IMR-90 (cell line): ENCODE data around the gene MAST3. TPM values are rescaled to one million over a fixed set of nuclear protein-coding genes. Genes with fewer than 3 reads are reported as not detected.

ENCODE experiments used
- ATAC-seq: fragments of 200-7000 bp; cut with Tn5 transposase; 2 replicates; pipeline ENCODE4 v1.9.1; 2020; ENCODE audit warnings: low read depth, mild to moderate bottlenecking, moderate library complexity
- BruUV-seq: library from RNA; stranded (reverse); fragments of 400-500 nt; replicated peaks from 2 replicates; lab custom pipeline; 2021; lab: Mats Ljungman, UMichigan
- CTCF ChIA-PET: fragments of 300-600 bp; formaldehyde crosslinking; extraction: SDS; loops from one replicate; lab custom pipeline; 2021; ENCODE audit warnings: antibody characterized with exemption; lab: Yijun Ruan, JAX
- POLR2A ChIA-PET: fragments of 300-600 bp; sonication (Branson Sonifier 250); formaldehyde crosslinking; loops from one replicate; lab custom pipeline; 2022; ENCODE audit warnings: antibody characterized with exemption; ENCODE audit not compliant: unreplicated experiment; lab: Charles Lee
- DNase-seq: peaks from one replicate; pipeline ENCODE4 v3.0.0; 2013
- H2AFZ ChIP-seq: replicated peaks from 2 replicates; pipeline ENCODE3; 2013; ENCODE audit warnings: low read length, mild to moderate bottlenecking; ENCODE audit not compliant: poor library complexity
- H2AK5ac ChIP-seq: 2 replicates; pipeline ENCODE4 v1.6.1; 2013; ENCODE audit warnings: low read depth, low read length, inconsistent platforms
- H2AK9ac ChIP-seq: replicated peaks from 2 replicates; pipeline ENCODE3; 2013; ENCODE audit warnings: mild to moderate bottlenecking, low read depth, low read length, moderate library complexity; ENCODE audit not compliant: poor library complexity
- H2BK120ac ChIP-seq: 2 replicates; pipeline ENCODE4 v1.6.1; 2013; ENCODE audit warnings: low read depth, low read length, inconsistent platforms
- H2BK15ac ChIP-seq: 3 replicates; pipeline ENCODE4 v1.6.1; 2013; ENCODE audit warnings: low read depth, low read length, inconsistent platforms
- H2BK20ac ChIP-seq: 2 replicates; pipeline ENCODE4 v1.6.1; 2013; ENCODE audit warnings: low read depth, mild to moderate bottlenecking, inconsistent platforms, low read length, moderate library complexity
- H2BK5ac ChIP-seq: 2 replicates; pipeline ENCODE4 v1.6.1; 2013; ENCODE audit warnings: mild to moderate bottlenecking, low read depth, low read length, inconsistent platforms; ENCODE audit not compliant: poor library complexity, severe bottlenecking
- H3K14ac ChIP-seq: replicated peaks from 2 replicates; pipeline ENCODE4 v1.6.1; 2013; ENCODE audit warnings: low read depth, low read length, inconsistent platforms
- H3K18ac ChIP-seq: 2 replicates; pipeline ENCODE4 v1.6.1; 2013; ENCODE audit warnings: low read depth, low read length, control low read depth
- H3K23ac ChIP-seq: 2 replicates; pipeline ENCODE4 v1.6.1; 2013; ENCODE audit warnings: low read depth, low read length, inconsistent platforms
- H3K27ac ChIP-seq: 2 replicates; pipeline ENCODE4 v1.5.1; 2013; ENCODE audit warnings: mild to moderate bottlenecking, control low read depth, low read length; ENCODE audit not compliant: insufficient read depth
- H3K27me3 ChIP-seq: 2 replicates; pipeline ENCODE4 v1.6.1; 2013; ENCODE audit warnings: low read length; ENCODE audit not compliant: control insufficient read depth, insufficient read depth
- H3K36me3 ChIP-seq: 2 replicates; pipeline ENCODE4 v1.6.1; 2013; ENCODE audit warnings: low read length, mixed read lengths; ENCODE audit not compliant: control insufficient read depth, insufficient read depth
- H3K4ac ChIP-seq: 2 replicates; pipeline ENCODE4 v1.6.1; 2013; ENCODE audit warnings: low read depth, low read length, inconsistent platforms
- H3K4me1 ChIP-seq: 2 replicates; pipeline ENCODE4 v1.6.1; 2013; ENCODE audit warnings: low read length, mixed read lengths; ENCODE audit not compliant: control insufficient read depth, insufficient read depth
- H3K4me2 ChIP-seq: 2 replicates; pipeline ENCODE4 v1.6.1; 2013; ENCODE audit warnings: low read depth, mild to moderate bottlenecking, control low read depth, low read length, moderate library complexity
- H3K4me3 ChIP-seq: 2 replicates; pipeline ENCODE4 v1.5.1; 2013; ENCODE audit warnings: low read depth, mild to moderate bottlenecking, control low read depth, low read length, moderate library complexity; ENCODE audit not compliant: insufficient read depth
- H3K56ac ChIP-seq: 2 replicates; pipeline ENCODE4 v1.6.1; 2013; ENCODE audit warnings: low read length, inconsistent platforms; ENCODE audit not compliant: insufficient read depth; ENCODE audit errors: extremely low read depth
- H3K79me1 ChIP-seq, 2 experiments: 2 replicates each; pipeline ENCODE4 v1.6.1; 2013; ENCODE audit warnings: low read length in 2 of 2, inconsistent platforms in 1 of 2, low read depth in 1 of 2
- H3K9ac ChIP-seq: 2 replicates; pipeline ENCODE4 v1.6.1; 2013; ENCODE audit warnings: low read depth, low read length, control low read depth
- H3K9me1 ChIP-seq: 2 replicates; pipeline ENCODE4 v1.6.1; 2013; ENCODE audit warnings: low read length, inconsistent platforms; ENCODE audit not compliant: insufficient read depth
- H3K9me3 ChIP-seq: 2 replicates; pipeline ENCODE4 v1.6.1; 2013; ENCODE audit warnings: low read length; ENCODE audit not compliant: control insufficient read depth, insufficient read depth
- H4K20me1 ChIP-seq: 2 replicates; pipeline ENCODE4 v1.6.1; 2013; ENCODE audit warnings: low read length, inconsistent platforms; ENCODE audit not compliant: insufficient read depth
- H4K5ac ChIP-seq: 2 replicates; pipeline ENCODE4 v1.6.1; 2013; ENCODE audit warnings: mild to moderate bottlenecking, low read depth, low read length, control low read depth
- H4K8ac ChIP-seq, 2 experiments: 2 replicates each; pipeline ENCODE4 v1.6.1; 2013; ENCODE audit warnings: low read depth in 2 of 2, low read length in 2 of 2, control low read depth in 1 of 2, inconsistent platforms in 1 of 2
- H4K91ac ChIP-seq: 2 replicates; pipeline ENCODE4 v1.6.1; 2013; ENCODE audit warnings: low read depth, low read length, inconsistent platforms; ENCODE audit not compliant: insufficient read depth
- CEBPB ChIP-seq: IDR thresholded peaks from 2 replicates; pipeline ENCODE4 v1.6.1; 2012; ENCODE audit warnings: low read depth, low read length, improper control_type of control experiment
- CHD1 ChIP-seq: IDR thresholded peaks from 2 replicates; pipeline ENCODE4 v1.6.1; 2012; ENCODE audit warnings: low read depth, low read length, improper control_type of control experiment
- CTCF ChIP-seq: conservative IDR thresholded peaks from 2 replicates; pipeline ENCODE4 v1.5.1; 2012; ENCODE audit warnings: mild to moderate bottlenecking, low read depth, low read length, improper control_type of control experiment
- MAFK ChIP-seq: IDR thresholded peaks from 2 replicates; pipeline ENCODE4 v1.6.1; 2012; ENCODE audit warnings: low read depth, low read length, improper control_type of control experiment
- MAZ ChIP-seq: IDR thresholded peaks from 2 replicates; pipeline ENCODE4 v1.6.1; 2012; ENCODE audit warnings: low read depth, mild to moderate bottlenecking, low read length, improper control_type of control experiment, moderate library complexity, borderline replicate concordance
- NFE2L2 ChIP-seq: fragments of 150-350 bp; IDR thresholded peaks from 2 replicates; pipeline ENCODE4 v1.6.1; 2016; ENCODE audit warnings: low read depth, mild to moderate bottlenecking, low read length
- POLR2A ChIP-seq: IDR thresholded peaks from 2 replicates; pipeline ENCODE4 v1.6.1; 2012; ENCODE audit warnings: mild to moderate bottlenecking, low read depth, low read length
- RAD21 ChIP-seq: IDR thresholded peaks from 2 replicates; pipeline ENCODE4 v1.6.1; 2012; ENCODE audit warnings: low read length, improper control_type of control experiment
- WGBS, 2 experiments: methylation state at CpG; one replicate each; pipeline versions ENCODE4 v1.1.5 to v1.1.7; 2013; ENCODE audit warnings: missing lambda C conversion rate in 2 of 2; ENCODE audit not compliant: insufficient read length in 1 of 2; ENCODE audit errors: extremely low coverage in 2 of 2; 5-methylcytosine and 5-hydroxymethylcytosine counted together
- dilution Hi-C: fragments of 300-500 bp; cut with HindIII; formaldehyde crosslinking; loops from one replicate; pipeline ENCODE4 v1.14.3; 2018; ENCODE audit warnings: low sequenced_read_pairs; ENCODE audit not compliant: unreplicated experiment
- in situ Hi-C: fragments of 300-500 bp; cut with MboI; formaldehyde crosslinking; loops from 3 replicates; pipeline ENCODE4 v1.14.3; 2019; ENCODE audit warnings: low sequenced_read_pairs, inconsistent platforms, mixed read lengths
- intact Hi-C: fragments of 100-400 bp; cut with micrococcal nuclease; formaldehyde crosslinking; loops from 2 replicates; pipeline ENCODE4 v1.10.0; 2022
- polyA plus RNA-seq, 3 experiments: library from polyadenylated mRNA; depleted of rRNA; stranded (reverse); fragments of >200 nt; gene quantifications; 2 replicates each; pipeline ENCODE4 v1.2.3, GENCODE V29; 2012; ENCODE audit warnings: low replicate concordance in 1 of 3
- total RNA-seq: library from RNA; depleted of rRNA; stranded (reverse); fragments of >200 nt; gene quantifications from 2 replicates; pipeline ENCODE4 v1.2.3, GENCODE V29; 2012

Gene MAST3
- total and polyA plus RNA-seq, 2 of the 4 experiments (the other 2 are of a cell fraction), result 1.3 to 4.3 TPM

DNA sequence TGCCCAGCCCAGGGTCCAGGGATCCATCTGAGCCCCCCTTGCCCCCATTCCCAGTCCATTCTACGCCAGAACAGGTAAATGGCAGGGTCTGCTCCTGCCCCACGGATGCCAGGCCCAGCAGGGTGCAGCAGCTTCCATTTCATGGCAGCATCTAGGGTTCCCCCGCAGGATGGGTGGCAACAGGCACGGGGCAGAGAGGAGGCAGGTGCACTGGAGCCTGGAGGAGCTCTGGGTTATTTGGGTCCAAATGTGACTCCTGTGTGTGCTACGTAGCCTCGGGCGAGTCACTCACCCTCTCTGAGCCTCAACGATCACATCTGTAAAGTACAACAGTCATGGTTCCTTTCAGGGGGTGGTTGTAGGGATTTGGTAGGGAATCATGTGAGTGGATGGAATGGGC is 38.3 kb upstream of the MAST3 start:
- no peak for ATAC-seq
- no TSS peak for BruUV-seq

More for the DNA sequence above, 38.3 kb upstream of the MAST3 start:
- CTCF ChIA-PET, result interaction anchor here (0.7 to 1.6 kb wide), 2 partner anchors 52 to 58 kb away, joined by 3 to 10 read pairs; partner anchors contain the start of gene ARRDC2
- no peak overlapping the region for H3K4ac ChIP-seq
- TF ChIP-seq POLR2A (no peak), CHD1 (no peak), CTCF (no peak), RAD21 (no peak), NFE2L2 (no peak), MAZ (no peak), MAFK (no peak), CEBPB (no peak)
- H3K4me3 ChIP-seq, result no peak overlapping the region
- H2BK15ac ChIP-seq, result no peak overlapping the region
- no peak overlapping the region for H3K9ac ChIP-seq
- H3K4me2 ChIP-seq, result no peak overlapping the region
- no peaks in the 10 kb centered on the region for H4K20me1 ChIP-seq
- H2BK20ac ChIP-seq, result no peak overlapping the region
- intact Hi-C loops (loop anchor here (5.0 kb wide), 1 partner anchor 122 kb away; no protein-coding TSS in a partner anchor), in situ Hi-C loops (loop anchor here (5.0 to 25.0 kb wide), 2 partner anchors 42 to 122 kb away; partner anchors contain the start of gene CCDC124), dilution Hi-C loops (no loop called here)
- H2AK5ac ChIP-seq, result no peak overlapping the region
- H3K18ac ChIP-seq, result no peak overlapping the region
- H3K36me3 ChIP-seq, result no peaks in the 10 kb centered on the region
- no peak overlapping the region for H2BK5ac ChIP-seq
- H3K4me1 ChIP-seq, result peaks cover 5% of the 10 kb centered on the region; the same call in 1 of the 2 replicates
- POLR2A ChIA-PET, result no interaction called here
- H3K9me3 ChIP-seq, result 0 out of 2 replicates have a peak, but pooled peaks cover 2% of the 10 kb centered on the region
- H3K14ac ChIP-seq, result no peak overlapping the region
- H3K9me1 ChIP-seq, result no peaks in the 10 kb centered on the region
- H3K27ac ChIP-seq, result no peak overlapping the region
- DNase-seq, result no peak
- peaks cover 9% of the 10 kb centered on the region; the same call in 1 of the 2 replicates for H3K27me3 ChIP-seq
- H3K23ac ChIP-seq, result no peak overlapping the region
- H2AK9ac ChIP-seq, result no peak overlapping the region
- H3K56ac ChIP-seq, result no peak overlapping the region
- H4K91ac ChIP-seq, result no peak overlapping the region
- H2BK120ac ChIP-seq, result no peak overlapping the region
- H4K5ac ChIP-seq, result no peak overlapping the region
- no peak overlapping the region for H2AFZ ChIP-seq
- no peaks in the 10 kb centered on the region for H3K79me1 ChIP-seq
- WGBS, 2 experiments, result no CpG with 5 or more reads among the region's 8 CpGs
- H4K8ac ChIP-seq, result no peak overlapping the region
